A549 (cell line): Measurements from ENCODE around the gene TMCO6.
"Not testable (repeated sequence)": the region's sequence is repeated elsewhere in the genome, so short reads cannot be mapped to it uniquely, and the experiment has no call there.

Experiments
- CTCF ChIP-seq: fragments of >200 bp; sonication (Bioruptor Twin); formaldehyde crosslinking; IDR thresholded peaks from 3 replicates; pipeline ENCODE4 v1.5.1; 2016
- JUN ChIP-seq, 2 experiments: fragments of >200 bp; sonication (Bioruptor Twin); formaldehyde crosslinking; IDR thresholded peaks; 2 replicates in 1 of 2; 3 replicates in 1 of 2; pipeline ENCODE4 v1.6.1; 2016 to 2017
- MAX ChIP-seq: IDR thresholded peaks from 2 replicates; pipeline ENCODE4 v1.6.1; 2012
- POLR2A ChIP-seq: IDR thresholded peaks from 2 replicates; pipeline ENCODE4 v1.6.1; 2012; ENCODE audit warnings: mild to moderate bottlenecking, low read length

- TF ChIP-seq POLR2A; MAX; CTCF; JUN (IDR thresholded peaks at IDR 0.05): not testable (repeated sequence)
These were observed 16.2 kb upstream of the TMCO6 start for GRCh38 chr5:140623061-140623460.
